Measurements from ENCODE around the gene THOC1.

DNA sequence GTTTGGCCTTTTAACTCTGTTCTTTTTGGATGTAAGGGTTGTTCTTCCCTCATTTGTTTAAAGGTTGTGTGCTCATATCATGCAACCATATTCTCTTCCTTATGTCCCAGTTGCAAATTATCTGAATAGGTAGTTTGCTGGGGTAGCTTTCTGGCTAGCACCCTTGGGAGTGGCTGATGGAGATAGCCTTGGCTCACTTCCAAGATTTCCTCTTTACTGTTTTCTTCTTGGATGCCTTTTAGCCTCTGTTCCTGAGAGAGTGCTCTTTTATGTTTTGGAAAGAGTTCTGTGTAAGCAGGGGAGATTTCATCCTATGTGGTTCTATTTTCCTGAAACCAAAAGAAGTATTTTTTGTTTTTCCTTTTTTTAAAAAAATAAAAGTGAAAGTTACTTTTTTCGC is 84.1 kb downstream of the THOC1 start:
- TF ChIP-seq TCF12 (IDR thresholded peaks at IDR 0.05) (no peak), EP300 (IDR thresholded peaks at IDR 0.05; ENCODE audit: borderline replicate concordance in 1 of 2, low read depth in 1 of 2, low read length in 1 of 2) (no peak), GATA2 (CRISPR knock-in tag; IDR thresholded peaks at IDR 0.05) (no peak), MAX (IDR thresholded peaks at IDR 0.05; ENCODE audit: low read depth) (no peak), USF2 (IDR thresholded peaks at IDR 0.05; ENCODE audit: borderline replicate concordance, low read depth, low read length) (no peak), POLR2AphosphoS5 (IDR thresholded peaks at IDR 0.05; ENCODE audit: low read depth, low read length) (no peak)
- TF ChIP-seq, protein P1, sequence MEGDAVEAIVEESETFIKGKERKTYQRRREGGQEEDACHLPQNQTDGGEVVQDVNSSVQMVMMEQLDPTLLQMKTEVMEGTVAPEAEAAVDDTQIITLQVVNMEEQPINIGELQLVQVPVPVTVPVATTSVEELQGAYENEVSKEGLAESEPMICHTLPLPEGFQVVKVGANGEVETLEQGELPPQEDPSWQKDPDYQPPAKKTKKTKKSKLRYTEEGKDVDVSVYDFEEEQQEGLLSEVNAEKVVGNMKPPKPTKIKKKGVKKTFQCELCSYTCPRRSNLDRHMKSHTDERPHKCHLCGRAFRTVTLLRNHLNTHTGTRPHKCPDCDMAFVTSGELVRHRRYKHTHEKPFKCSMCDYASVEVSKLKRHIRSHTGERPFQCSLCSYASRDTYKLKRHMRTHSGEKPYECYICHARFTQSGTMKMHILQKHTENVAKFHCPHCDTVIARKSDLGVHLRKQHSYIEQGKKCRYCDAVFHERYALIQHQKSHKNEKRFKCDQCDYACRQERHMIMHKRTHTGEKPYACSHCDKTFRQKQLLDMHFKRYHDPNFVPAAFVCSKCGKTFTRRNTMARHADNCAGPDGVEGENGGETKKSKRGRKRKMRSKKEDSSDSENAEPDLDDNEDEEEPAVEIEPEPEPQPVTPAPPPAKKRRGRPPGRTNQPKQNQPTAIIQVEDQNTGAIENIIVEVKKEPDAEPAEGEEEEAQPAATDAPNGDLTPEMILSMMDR (IDR thresholded peaks at IDR 0.05) = no peak
